ENCODE measurements around the gene HORMAD1.

GRCh38 chr1:150678988-150679387, 41.7 kb downstream of the HORMAD1 start:
- no peak for TF ChIP-seq POLR2A (IDR thresholded peaks at IDR 0.05)
- no peak for TF ChIP-seq CTCF (IDR thresholded peaks at IDR 0.05)
- TF ChIP-seq EP300 (IDR thresholded peaks at IDR 0.05) = no peak
- no peak for TF ChIP-seq POLR2AphosphoS5 (IDR thresholded peaks at IDR 0.05)
